GM19240 (cell line): ENCODE data around the gene ERI3.

Experiments
- DNase-seq: peaks from one replicate; pipeline ENCODE4 v3.0.0; 2011; ENCODE audit warnings: low spot score; ENCODE audit not compliant: insufficient read length

Gene ERI3

DNA sequence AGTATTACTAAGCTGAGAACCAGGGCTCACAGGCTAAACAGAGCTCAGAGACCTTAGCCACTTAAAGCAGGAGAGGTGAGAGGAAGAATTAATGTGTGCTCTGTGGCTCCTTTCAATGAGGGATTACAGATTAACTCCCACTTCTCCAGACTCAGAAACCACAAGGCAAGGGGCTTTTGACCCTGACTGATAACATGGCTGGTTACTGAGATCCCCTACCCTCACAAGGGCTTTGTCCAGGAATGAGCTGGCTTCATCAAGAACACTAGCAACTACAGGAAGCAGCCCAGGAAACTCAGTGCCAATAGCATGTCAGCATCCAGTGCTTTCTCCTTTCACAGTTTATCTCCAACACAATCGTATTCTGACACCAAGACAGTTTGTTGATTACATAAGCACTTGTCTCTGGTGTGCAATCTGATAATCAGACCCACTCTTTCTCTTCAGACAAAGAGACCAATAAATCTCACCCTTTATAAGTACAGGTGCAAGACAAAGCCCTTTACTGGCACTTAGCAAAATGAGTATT lies 38.8 kb downstream of the ERI3 start:
- no peak for DNase-seq

DNA sequence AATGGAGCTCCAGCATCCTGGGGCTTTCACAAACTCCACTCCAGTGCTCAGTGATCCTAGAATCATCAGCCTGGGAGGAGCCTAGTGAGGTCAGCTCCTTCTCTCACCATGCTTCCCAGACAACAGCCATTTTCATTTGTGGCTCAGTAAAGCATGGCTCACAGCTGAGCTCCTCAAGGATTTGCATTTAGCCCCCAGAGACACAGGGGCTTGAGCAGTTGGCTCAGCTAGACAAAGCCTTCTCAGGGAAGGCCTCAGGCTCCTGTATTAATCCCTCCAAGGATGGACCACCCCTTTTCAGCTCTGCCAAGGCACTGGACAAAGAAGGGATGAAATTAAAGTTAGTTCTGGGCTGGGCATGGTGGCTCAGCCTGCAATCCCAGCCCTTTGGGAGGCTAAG lies 39.5 kb downstream of the ERI3 start:
- DNase-seq, result no peak

DNA sequence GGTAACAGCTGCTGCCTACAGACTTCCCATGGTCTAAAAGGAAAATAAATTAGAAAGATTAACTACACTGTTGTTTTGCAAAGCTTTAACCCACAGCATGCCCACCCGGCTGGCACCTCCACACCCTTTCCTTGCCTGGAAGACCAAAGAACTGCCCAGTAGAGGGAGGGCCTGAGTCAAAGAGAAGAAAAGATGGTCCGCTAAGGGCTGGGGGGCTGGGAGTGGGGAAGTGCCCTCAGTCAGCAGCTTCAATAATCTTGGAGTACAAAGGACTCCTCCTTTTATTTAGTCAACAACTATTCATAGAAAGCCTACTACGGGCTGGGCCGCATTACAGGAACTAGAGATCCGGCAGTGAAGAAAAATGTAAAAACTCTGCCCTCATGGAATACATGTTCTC lies 40.6 kb downstream of the ERI3 start:
- no peak for DNase-seq

DNA sequence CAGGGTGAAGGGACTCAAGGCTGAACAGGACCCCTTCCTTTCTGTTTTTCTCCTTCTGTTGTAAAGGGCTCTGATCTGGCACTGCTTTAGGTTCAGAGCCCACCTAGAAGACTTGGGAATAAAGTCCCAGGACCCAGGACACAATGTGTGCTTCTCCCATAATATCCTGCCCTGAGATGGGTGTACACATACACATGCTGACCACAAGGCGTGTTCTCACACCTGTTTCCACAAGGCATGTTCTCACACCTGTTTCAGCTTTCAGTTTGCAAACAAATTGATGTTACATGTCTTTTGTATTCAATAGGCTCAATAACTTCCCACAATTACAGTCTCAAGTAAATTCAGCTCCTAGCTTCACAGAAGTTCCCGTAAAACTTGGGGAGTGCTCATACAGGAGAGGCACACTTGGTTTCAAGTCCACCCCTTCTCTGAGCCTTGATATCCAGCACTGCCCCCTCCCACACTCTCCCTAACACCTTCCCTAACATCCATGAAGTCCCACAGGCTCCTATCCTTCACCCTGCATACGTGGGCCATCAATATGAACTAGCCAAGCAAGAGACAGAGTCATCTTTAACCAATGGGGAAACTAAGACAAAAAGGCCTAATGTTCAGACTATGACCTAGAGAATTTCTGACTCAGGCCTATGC lies 41.7 kb downstream of the ERI3 start:
- no peak for DNase-seq

GRCh38 chr1:44312399-44313196 lies 42.5 kb downstream of the ERI3 start:
- no peak for DNase-seq

DNA sequence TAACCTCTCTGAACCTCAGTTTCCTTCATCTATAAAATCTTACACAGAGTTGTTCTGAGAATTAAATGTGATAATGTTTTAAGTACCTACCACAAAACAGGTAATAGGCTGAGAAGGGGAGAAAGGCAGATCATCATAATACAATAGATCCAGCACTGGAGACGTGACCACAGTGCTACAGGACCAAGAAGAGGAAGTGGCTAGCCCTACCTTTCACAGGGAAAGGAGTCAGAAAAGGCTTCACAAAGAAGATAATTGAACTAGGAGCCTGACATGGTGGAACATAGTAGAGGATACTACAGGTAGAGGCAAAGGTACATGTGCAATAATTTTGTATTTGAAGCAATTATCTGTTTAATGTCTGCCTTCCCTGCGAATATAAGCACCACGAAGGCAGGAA lies 45.1 kb downstream of the ERI3 start:
- DNase-seq, result no peak

DNA sequence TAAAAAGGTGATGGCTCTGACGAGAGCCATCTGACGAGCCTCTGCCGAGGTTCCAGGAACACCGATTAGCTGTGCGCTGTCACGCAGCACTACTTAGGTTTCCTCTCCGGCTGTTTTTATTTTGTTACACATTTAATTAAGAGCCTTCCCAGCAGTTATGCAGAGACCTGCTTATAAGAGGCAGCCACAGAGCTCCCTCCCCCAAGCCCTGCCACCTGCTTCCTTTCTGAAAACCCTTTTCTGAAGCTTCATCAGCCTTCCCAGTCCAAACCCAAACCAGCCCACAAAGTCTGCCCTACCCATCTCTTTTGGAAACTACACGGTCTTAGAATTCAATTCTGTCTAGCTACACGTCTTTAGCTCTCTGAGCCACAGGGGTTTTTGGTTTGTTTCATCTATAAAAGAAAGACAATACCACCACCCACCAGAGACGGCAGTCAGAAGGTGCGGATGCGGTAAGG lies 49.1 kb downstream of the ERI3 start:
- no peak for DNase-seq

- no peak for DNase-seq
Measured at GRCh38 chr1:44303532-44303931, 51.5 kb downstream of the ERI3 start.

DNA sequence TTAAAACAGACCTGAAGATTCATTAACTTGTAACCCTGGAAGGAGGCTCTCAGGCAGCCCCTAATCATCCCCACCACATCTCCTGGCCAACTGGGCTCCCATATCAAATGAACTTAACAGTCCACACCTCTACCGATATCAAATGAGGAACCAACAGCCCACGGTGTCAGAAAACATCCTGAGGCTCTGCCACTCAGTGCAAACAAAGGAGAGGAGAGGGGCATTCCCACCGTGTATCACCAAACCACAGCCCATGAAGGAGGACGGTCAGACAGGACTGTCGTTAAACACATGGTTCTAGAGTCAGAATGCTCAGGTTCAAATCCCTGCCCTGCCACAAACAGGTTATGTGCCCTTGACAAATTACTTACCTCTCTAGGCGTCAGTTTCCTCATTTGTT lies 52.5 kb downstream of the ERI3 start:
- no peak for DNase-seq

- DNase-seq, result no peak
Measured at GRCh38 chr1:44301442-44301841, 53.6 kb downstream of the ERI3 start.

DNA sequence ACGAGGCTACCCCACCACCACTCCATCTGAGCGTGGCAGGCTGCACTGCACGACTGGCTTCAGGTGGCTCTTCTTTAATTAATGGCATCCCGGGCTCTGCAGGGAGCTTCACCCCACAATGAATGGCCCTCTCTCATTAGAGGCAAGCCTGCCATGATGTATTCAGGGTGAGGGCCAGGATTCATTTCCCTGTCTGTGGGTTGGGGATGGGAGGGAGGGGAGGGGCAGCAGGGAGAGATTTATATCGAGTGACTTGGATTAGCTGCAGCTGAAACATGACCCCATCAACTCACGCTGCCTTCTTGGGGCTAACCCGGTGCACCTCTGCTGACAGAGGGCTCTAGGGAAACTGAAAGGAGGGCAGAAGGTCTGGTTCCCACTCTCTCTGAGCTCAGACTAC lies 54.2 kb downstream of the ERI3 start:
- no peak for DNase-seq

DNA sequence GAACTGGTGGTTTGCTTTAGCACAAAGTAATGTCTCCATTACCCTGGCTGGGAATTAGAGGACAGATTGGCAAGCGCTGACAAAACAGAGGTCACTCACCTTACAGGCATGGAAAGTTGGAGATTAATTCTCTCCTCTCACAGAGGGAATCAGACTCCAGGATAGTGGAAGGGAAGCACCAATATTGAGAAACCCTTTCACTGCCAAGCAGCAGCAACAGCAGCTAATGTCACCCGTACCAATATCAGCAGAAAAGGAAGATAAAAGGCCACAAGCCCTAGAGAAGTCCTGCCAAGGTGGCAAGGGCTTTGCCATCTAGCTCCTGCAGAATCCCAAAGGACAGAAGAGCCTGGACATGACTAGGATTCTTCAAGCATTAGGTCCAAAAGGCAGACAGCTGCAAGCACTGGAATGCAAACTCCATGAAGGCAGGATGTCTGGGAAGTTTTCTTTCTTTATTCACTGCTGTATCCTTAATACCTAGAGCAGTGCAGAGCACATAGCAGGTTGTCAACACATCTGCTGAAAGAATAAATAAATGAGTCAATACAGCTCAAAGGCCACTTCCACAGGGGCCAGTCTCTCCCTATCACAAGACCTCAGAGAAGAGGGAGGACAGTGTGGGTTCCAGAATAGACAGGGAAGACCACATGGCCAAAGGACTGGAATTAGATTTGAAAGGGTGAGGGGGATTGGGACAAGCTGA lies 57.2 kb downstream of the ERI3 start:
- no peak for DNase-seq

GRCh38 chr1:44296806-44297205 lies 58.3 kb downstream of the ERI3 start:
- no peak for DNase-seq

- DNase-seq, result no peak
Measured at GRCh38 chr1:44296086-44296485, 59.0 kb downstream of the ERI3 start.

DNA sequence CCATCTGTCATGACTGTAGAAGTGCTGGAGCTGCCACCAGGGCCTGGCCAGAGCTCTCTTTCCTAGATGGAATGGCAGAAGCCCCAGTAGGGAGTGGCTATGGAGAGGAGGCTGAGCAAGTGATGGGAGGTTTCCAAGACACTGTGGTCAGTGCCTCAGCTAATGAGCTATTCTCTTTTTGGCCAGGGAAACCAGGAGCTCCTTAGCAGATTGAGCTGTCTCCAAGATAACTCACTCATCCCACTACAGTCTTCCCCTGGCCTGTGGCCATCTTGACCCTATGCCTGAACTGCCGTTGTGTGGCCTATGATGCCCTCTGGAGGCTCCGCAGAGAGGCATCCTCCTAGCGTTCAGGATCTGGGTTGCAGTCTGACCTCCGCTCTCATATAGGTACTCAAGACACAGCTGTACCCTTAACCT lies 60.5 kb downstream of the ERI3 start:
- no peak for DNase-seq

GRCh38 chr1:44293761-44294315 lies 61.2 kb downstream of the ERI3 start:
- no peak for DNase-seq

DNA sequence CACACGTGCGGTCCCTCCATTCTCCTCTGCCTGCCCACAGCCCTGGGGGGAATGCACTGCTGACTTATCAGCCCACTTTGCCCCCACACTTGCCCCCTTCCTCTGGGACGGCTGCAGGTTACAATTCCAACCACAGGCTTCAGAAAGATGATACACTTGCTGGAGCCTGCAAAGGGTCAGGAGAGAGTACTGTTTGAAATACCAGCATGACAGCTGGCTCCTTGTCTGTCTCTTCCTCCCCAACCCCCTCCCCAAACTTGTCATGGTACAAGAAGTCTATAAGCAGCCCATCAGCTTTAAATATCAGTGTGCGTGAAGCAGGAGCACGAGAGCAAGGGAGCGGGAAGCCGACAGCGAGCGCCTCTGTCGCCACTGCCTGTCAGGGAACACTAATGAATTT lies 62.4 kb downstream of the ERI3 start:
- no peak for DNase-seq

DNA sequence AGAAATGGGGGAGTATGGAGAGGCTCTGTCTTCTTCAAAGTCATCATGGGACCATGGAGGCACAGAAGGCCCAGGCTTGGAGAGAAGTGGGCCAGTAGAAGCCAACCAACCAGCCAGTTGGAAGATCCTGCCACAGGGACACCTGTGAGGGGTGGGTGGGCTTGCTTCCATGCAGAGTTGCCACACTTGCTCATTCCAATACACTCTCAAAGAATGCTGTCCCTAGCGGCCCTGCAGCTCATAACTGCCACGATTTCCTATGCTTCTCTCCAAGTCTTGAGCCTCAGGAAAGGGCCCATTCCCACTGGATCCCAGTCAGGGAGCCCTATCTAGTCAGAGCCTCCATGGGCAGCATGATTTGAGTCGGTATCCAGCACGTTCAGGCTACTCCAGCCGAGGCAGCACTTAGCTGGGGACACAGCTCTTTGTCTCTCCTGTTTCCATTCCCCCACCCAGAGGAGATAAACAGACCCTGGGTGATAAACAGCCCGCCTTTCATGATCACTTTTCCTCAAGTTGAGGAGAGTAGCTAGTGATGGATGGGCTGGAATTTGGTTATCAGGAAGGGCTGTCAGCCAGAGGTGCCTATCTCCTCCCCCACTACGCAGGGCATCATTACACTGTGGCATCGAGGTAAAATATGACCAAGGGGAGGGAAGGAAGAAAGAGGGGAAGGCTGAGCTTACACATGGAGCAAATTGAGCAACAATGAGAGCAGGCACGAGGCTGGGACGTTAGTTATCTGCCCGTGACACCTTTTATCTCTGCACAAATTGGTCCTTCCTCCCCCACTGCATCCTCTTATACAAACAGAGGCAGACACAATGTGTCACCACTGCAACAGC lies 64.6 kb downstream of the ERI3 start:
- DNase-seq, result no peak

GRCh38 chr1:44289530-44289929 lies 65.5 kb downstream of the ERI3 start:
- no peak for DNase-seq

DNA sequence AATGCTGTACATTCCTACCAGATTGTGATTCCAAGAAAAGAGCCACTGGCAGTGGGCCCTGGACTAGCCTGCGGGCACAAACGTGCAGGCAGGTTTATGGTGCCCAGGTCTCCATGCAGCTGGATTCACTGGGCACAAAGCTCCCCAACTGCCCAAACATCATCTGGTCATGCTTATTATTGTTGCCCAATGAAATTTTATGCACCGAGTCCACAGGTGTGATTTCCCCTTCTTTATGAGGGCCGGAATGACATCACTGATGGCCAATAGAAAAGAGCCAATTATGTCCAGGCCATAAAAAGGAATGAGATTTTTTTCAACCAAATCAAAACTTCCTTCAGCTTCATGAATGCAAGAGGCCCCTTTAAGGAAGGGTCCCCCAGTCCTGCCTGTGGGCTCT lies 66.2 kb downstream of the ERI3 start:
- DNase-seq, result no peak

- DNase-seq, result no peak
Measured at GRCh38 chr1:44284184-44284583, 70.9 kb downstream of the ERI3 start.
